GM12865 (cell line): ENCODE data around the gene GALNT10.

Source experiments
- DNase-seq: peaks from one replicate; pipeline ENCODE4 v3.0.0; 2010; ENCODE audit warnings: low read depth
- H3K4me3 ChIP-seq: 2 replicates; pipeline ENCODE4 v1.5.1; 2011; ENCODE audit warnings: mild to moderate bottlenecking, low read depth, low read length, control low read depth
- CTCF ChIP-seq: IDR thresholded peaks from 2 replicates; pipeline ENCODE4 v1.5.1; 2011; ENCODE audit warnings: low read length, control low read depth, low read depth, inconsistent platforms; ENCODE audit not compliant: insufficient read depth; ENCODE audit errors: missing control alignments

GALNT10 gene

GRCh38 chr5:154365823-154366222 lies 175.3 kb downstream of the GALNT10 start:
- H3K4me3 ChIP-seq = no peak overlapping the region
- no peak for TF ChIP-seq CTCF
- DNase-seq = no peak

GRCh38 chr5:154366353-154366752 lies 175.8 kb downstream of the GALNT10 start:
- H3K4me3 ChIP-seq = no peak overlapping the region
- no peak for DNase-seq
- TF ChIP-seq CTCF = no peak

- H3K4me3 ChIP-seq = no peak overlapping the region
- no peak for TF ChIP-seq CTCF
- DNase-seq = peak; percentile 75
These were observed 176.6 kb downstream of the GALNT10 start for GRCh38 chr5:154367101-154367500.

GRCh38 chr5:154368041-154368800 lies 177.7 kb downstream of the GALNT10 start:
- no peak for DNase-seq
- TF ChIP-seq CTCF = no peak
- no peak overlapping the region for H3K4me3 ChIP-seq

- DNase-seq = no peak
- no peak overlapping the region for H3K4me3 ChIP-seq
- no peak for TF ChIP-seq CTCF
These were observed 179.1 kb downstream of the GALNT10 start for GRCh38 chr5:154369682-154370081.

GRCh38 chr5:154370119-154370518 lies 179.6 kb downstream of the GALNT10 start:
- no peak for TF ChIP-seq CTCF
- DNase-seq = no peak
- H3K4me3 ChIP-seq = no peak overlapping the region

GRCh38 chr5:154370813-154371212 lies 180.3 kb downstream of the GALNT10 start:
- TF ChIP-seq CTCF = no peak
- DNase-seq = no peak
- H3K4me3 ChIP-seq = no peak overlapping the region
